ENCODE data around the gene DSCAML1. TPM values are rescaled to one million over a fixed set of nuclear protein-coding genes. Genes with fewer than 3 reads are reported as not detected.

Gene DSCAML1
- total and polyA plus RNA-seq, 2 of the 8 experiments (the other 6 are each of a cell fraction or from before 2014, with no cell fraction given), result 0.19 to 0.24 TPM

DNA sequence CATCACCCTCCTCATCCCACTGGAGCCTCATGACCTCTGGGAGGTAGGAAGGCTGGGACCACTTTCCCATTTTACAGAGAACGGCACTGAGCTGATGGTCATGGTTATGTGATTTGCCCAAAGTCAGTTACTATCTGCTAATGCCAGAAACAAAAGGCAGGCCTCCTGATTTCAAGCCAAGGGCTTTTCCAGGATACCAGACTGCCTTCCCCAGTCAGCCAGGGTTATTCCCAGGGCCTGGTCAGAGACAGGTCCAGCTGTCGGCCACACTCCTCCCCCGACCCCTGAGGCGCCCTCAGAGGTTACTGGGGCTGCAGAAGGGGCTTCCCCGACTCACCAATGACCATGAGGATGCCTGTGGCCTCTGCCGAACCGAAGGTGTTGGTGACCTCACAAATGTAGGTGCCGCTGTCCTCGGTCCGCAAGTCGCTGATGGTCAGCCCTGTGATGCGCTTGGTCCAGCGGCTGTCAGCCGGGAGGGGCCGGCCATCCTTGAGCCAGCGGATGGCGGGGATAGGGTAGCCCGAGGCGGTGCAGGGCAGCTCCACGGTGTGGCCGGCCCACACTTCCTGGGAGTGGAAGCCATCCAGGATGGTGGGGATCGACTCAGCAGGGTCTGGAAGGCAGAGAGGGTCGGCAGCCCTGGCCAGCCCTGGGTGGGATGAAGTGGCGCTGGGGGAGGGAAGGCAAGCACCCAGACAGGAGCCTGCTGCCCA is 272.4 kb downstream of the DSCAML1 start (continued):
- no peak for TF ChIP-seq JUND (IDR thresholded peaks at IDR 0.05; ENCODE audit: low read length)

All from H1 (cell line).